ENCODE measurements around the gene SLC6A14. TPM values are rescaled to one million over a fixed set of nuclear protein-coding genes. Genes with fewer than 3 reads are reported as not detected.

SLC6A14 gene
- polyA plus RNA-seq, 2 donors: 0.92 to 1.3 TPM

- Histone ChIP-seq H3K36me3 (ENCODE audit: control insufficient read depth in 2 of 2, insufficient read depth in 2 of 2, low read length in 1 of 2) (no peaks in the 10 kb centered on the region), H3K4me3 (ENCODE audit: low read depth in 1 of 2, low read length in 2 of 2) (no peak within 1 kb of the TSS), H3K27ac (ENCODE audit: low read depth in 2 of 2, low read length in 1 of 2) (no peak within 1 kb of the TSS), H3K9me3 (ENCODE audit: control insufficient read depth in 2 of 2, insufficient read depth in 1 of 2, low read depth in 1 of 2, low read length in 1 of 2) (no peaks in the 10 kb centered on the region), H3K4me1 (ENCODE audit: control insufficient read depth in 2 of 2, insufficient read depth in 2 of 2, low read length in 1 of 2) (no peaks in the 10 kb centered on the region), H3K27me3 (ENCODE audit: control insufficient read depth in 1 of 2, insufficient read depth in 2 of 2, low read length in 2 of 2) (no peaks in the 10 kb centered on the region)
- 78 to 96% methylated on average over 18 of the region's 18 CpGs for WGBS, 2 donors
Observed at GRCh38 chrX:116462822-116463221, 26.4 kb downstream of the SLC6A14 start, which contains the start of gene CT83. Gene CT83 (minus strand): TSS chrX:116462976. CDS start chrX:116462856, 120 bp downstream.

GRCh38 chrX:116480059-116480458, 43.7 kb downstream of the SLC6A14 start:
- H3K4me1 ChIP-seq (ENCODE audit: control insufficient read depth in 2 of 2, insufficient read depth in 2 of 2, low read length in 1 of 2): no peaks in the 10 kb centered on the region
- no peaks in the 10 kb centered on the region for H3K27me3 ChIP-seq (ENCODE audit: control insufficient read depth in 1 of 2, insufficient read depth in 2 of 2, low read length in 2 of 2)
- no peaks in the 10 kb centered on the region for H3K9me3 ChIP-seq (ENCODE audit: control insufficient read depth in 2 of 2, insufficient read depth in 1 of 2, low read depth in 1 of 2, low read length in 1 of 2)
- no peak overlapping the region for H3K27ac ChIP-seq (ENCODE audit: low read depth in 2 of 2, low read length in 1 of 2)
- WGBS, 2 donors: 81 to 88% methylated on average over 2 of the region's 2 CpGs
- no peaks in the 10 kb centered on the region for H3K36me3 ChIP-seq (ENCODE audit: control insufficient read depth in 2 of 2, insufficient read depth in 2 of 2, low read length in 1 of 2)
- no peak overlapping the region for H3K4me3 ChIP-seq (ENCODE audit: low read depth in 1 of 2, low read length in 2 of 2)

GRCh38 chrX:116490104-116490503, 53.7 kb downstream of the SLC6A14 start:
- no peaks in the 10 kb centered on the region for H3K4me1 ChIP-seq (ENCODE audit: control insufficient read depth in 2 of 2, insufficient read depth in 2 of 2, low read length in 1 of 2)
- no peaks in the 10 kb centered on the region for H3K9me3 ChIP-seq (ENCODE audit: control insufficient read depth in 2 of 2, insufficient read depth in 1 of 2, low read depth in 1 of 2, low read length in 1 of 2)
- H3K27me3 ChIP-seq (ENCODE audit: control insufficient read depth in 1 of 2, insufficient read depth in 2 of 2, low read length in 2 of 2): no peaks in the 10 kb centered on the region
- no peak overlapping the region for H3K4me3 ChIP-seq (ENCODE audit: low read depth in 1 of 2, low read length in 2 of 2)
- no peaks in the 10 kb centered on the region for H3K36me3 ChIP-seq (ENCODE audit: control insufficient read depth in 2 of 2, insufficient read depth in 2 of 2, low read length in 1 of 2)
- H3K27ac ChIP-seq (ENCODE audit: low read depth in 2 of 2, low read length in 1 of 2): no peak overlapping the region

- H3K9me3 ChIP-seq (ENCODE audit: control insufficient read depth in 2 of 2, insufficient read depth in 1 of 2, low read depth in 1 of 2, low read length in 1 of 2): no peaks in the 10 kb centered on the region
- H3K4me3 ChIP-seq (ENCODE audit: low read depth in 1 of 2, low read length in 2 of 2): no peak overlapping the region
- H3K27ac ChIP-seq (ENCODE audit: low read depth in 2 of 2, low read length in 1 of 2): no peak overlapping the region
- WGBS, 2 donors: 55 to 70% methylated on average over 2 of the region's 2 CpGs
- H3K4me1 ChIP-seq (ENCODE audit: control insufficient read depth in 2 of 2, insufficient read depth in 2 of 2, low read length in 1 of 2): no peaks in the 10 kb centered on the region
- H3K36me3 ChIP-seq (ENCODE audit: control insufficient read depth in 2 of 2, insufficient read depth in 2 of 2, low read length in 1 of 2): no peaks in the 10 kb centered on the region
- no peaks in the 10 kb centered on the region for H3K27me3 ChIP-seq (ENCODE audit: control insufficient read depth in 1 of 2, insufficient read depth in 2 of 2, low read length in 2 of 2)
Observed at GRCh38 chrX:116493271-116493670, 56.9 kb downstream of the SLC6A14 start.

GRCh38 chrX:116499780-116500179, 63.4 kb downstream of the SLC6A14 start:
- Histone ChIP-seq H3K4me3 (ENCODE audit: low read depth in 1 of 2, low read length in 2 of 2) (no peak overlapping the region), H3K27me3 (ENCODE audit: control insufficient read depth in 1 of 2, insufficient read depth in 2 of 2, low read length in 2 of 2) (no peaks in the 10 kb centered on the region), H3K9me3 (ENCODE audit: control insufficient read depth in 2 of 2, insufficient read depth in 1 of 2, low read depth in 1 of 2, low read length in 1 of 2) (no peaks in the 10 kb centered on the region), H3K36me3 (ENCODE audit: control insufficient read depth in 2 of 2, insufficient read depth in 2 of 2, low read length in 1 of 2) (no peaks in the 10 kb centered on the region), H3K4me1 (ENCODE audit: control insufficient read depth in 2 of 2, insufficient read depth in 2 of 2, low read length in 1 of 2) (no peaks in the 10 kb centered on the region), H3K27ac (ENCODE audit: low read depth in 2 of 2, low read length in 1 of 2) (no peak overlapping the region)

Other genes with a start within 250 kb of the SLC6A14 start
- not detected for gene CT83, start 26.4 kb downstream of the SLC6A14 start, polyA plus RNA-seq